ENCODE results near the gene MAP2K3.

Gene MAP2K3

GRCh38 chr17:21253646-21254441, 30.7 kb upstream of the MAP2K3 start:
- H3K79me1 ChIP-seq (replicated peaks; ENCODE audit: low read length, poor library complexity, severe bottlenecking), result peaks cover 17% of the 10 kb centered on the region
- H3K36me3 ChIP-seq (ENCODE audit: control insufficient read depth in 1 of 2, insufficient read depth in 2 of 2, low read depth in 1 of 2, low read length in 2 of 2), result peaks cover 0 to 3% of the 10 kb centered on the region in 2 experiments
- no peak for DNase-seq
- peak overlapping the region; percentile 76 for H3K4me3 ChIP-seq (ENCODE audit: insufficient read depth in 1 of 2, low read depth in 1 of 2, low read length in 2 of 2)
- H2BK15ac ChIP-seq (ENCODE audit: low read depth, poor library complexity, severe bottlenecking), result peak overlapping the region; percentile 63
- peak overlapping the region; percentile 80 for H4K91ac ChIP-seq (ENCODE audit: low read length)
- H2AFZ ChIP-seq (ENCODE audit: low read depth, low read length), result no peak overlapping the region
- H3K18ac ChIP-seq (ENCODE audit: low read depth in 1 of 2, low read length in 2 of 2), result peak overlapping the region; percentile 37 to 41
- H3K27me3 ChIP-seq (ENCODE audit: control insufficient read depth in 1 of 2, insufficient read depth in 1 of 2, low read length in 2 of 2), result no peaks in the 10 kb centered on the region
- WGBS, result 48% methylated on average over 15 of the region's 15 CpGs
- no peak overlapping the region for H3K14ac ChIP-seq (ENCODE audit: low read length in 2 of 2)
- H3K4me2 ChIP-seq (ENCODE audit: low read length, poor library complexity, severe bottlenecking), result peak overlapping the region; percentile 89
- H4K8ac ChIP-seq (ENCODE audit: low read length), result peak overlapping the region; percentile 77
- no peaks in the 10 kb centered on the region for H3K9me3 ChIP-seq (ENCODE audit: control insufficient read depth, low read length)
- H2AK5ac ChIP-seq (ENCODE audit: low read length, severe bottlenecking), result peak overlapping the region; percentile 19
- peak overlapping the region; percentile 86 for H3K9ac ChIP-seq (ENCODE audit: low read length)
- no peak overlapping the region for H2BK5ac ChIP-seq (ENCODE audit: low read depth, low read length, poor library complexity, severe bottlenecking)
- H2BK120ac ChIP-seq (ENCODE audit: low read depth, low read length), result no peak overlapping the region
- no peak overlapping the region for H3K23ac ChIP-seq (ENCODE audit: low read length in 2 of 2)
- no peak overlapping the region for H3K27ac ChIP-seq (ENCODE audit: low read length, poor library complexity, severe bottlenecking)
- peak overlapping the region; percentile 11 to 67 for H2BK12ac ChIP-seq (ENCODE audit: low read length in 2 of 2)
- H3K4ac ChIP-seq (ENCODE audit: low read depth in 1 of 2, low read length in 2 of 2), result peak overlapping the region in 1 of 2 experiments; percentile 11
- peaks cover 17% of the 10 kb centered on the region for H3K4me1 ChIP-seq (ENCODE audit: control insufficient read depth, insufficient read depth, low read depth, low read length)

- Histone ChIP-seq H2AFZ (ENCODE audit: low read depth, low read length) (no peak overlapping the region), H3K4me3 (ENCODE audit: insufficient read depth in 1 of 2, low read depth in 1 of 2, low read length in 2 of 2) (no peak overlapping the region), H3K79me1 (replicated peaks; ENCODE audit: low read length, poor library complexity, severe bottlenecking) (no peaks in the 10 kb centered on the region), H3K14ac (ENCODE audit: low read length in 2 of 2) (no peak overlapping the region), H3K4me2 (ENCODE audit: low read length, poor library complexity, severe bottlenecking) (no peak overlapping the region), H3K27me3 (ENCODE audit: control insufficient read depth in 1 of 2, insufficient read depth in 1 of 2, low read length in 2 of 2) (peaks cover 0 to 6% of the 10 kb centered on the region in 2 experiments), H3K9me3 (ENCODE audit: control insufficient read depth, low read length) (no peaks in the 10 kb centered on the region), H3K27ac (ENCODE audit: low read length, poor library complexity, severe bottlenecking) (no peak overlapping the region), H3K23ac (ENCODE audit: low read length in 2 of 2) (no peak overlapping the region), H3K9ac (ENCODE audit: low read length) (no peak overlapping the region), H2AK5ac (ENCODE audit: low read length, severe bottlenecking) (no peak overlapping the region), H2BK15ac (ENCODE audit: low read depth, poor library complexity, severe bottlenecking) (no peak overlapping the region), H2BK5ac (ENCODE audit: low read depth, low read length, poor library complexity, severe bottlenecking) (no peak overlapping the region), H3K18ac (ENCODE audit: low read depth in 1 of 2, low read length in 2 of 2) (no peak overlapping the region), H4K8ac (ENCODE audit: low read length) (no peak overlapping the region), H4K91ac (ENCODE audit: low read length) (no peak overlapping the region), H3K4ac (ENCODE audit: low read depth in 1 of 2, low read length in 2 of 2) (no peak overlapping the region), H2BK12ac (ENCODE audit: low read length in 2 of 2) (no peak overlapping the region), H3K4me1 (ENCODE audit: control insufficient read depth, insufficient read depth, low read depth, low read length) (peaks cover 7% of the 10 kb centered on the region), H2BK120ac (ENCODE audit: low read depth, low read length) (no peak overlapping the region), H3K36me3 (ENCODE audit: control insufficient read depth in 1 of 2, insufficient read depth in 2 of 2, low read depth in 1 of 2, low read length in 2 of 2) (no peaks in the 10 kb centered on the region)
- 88% methylated on average over 7 of the region's 7 CpGs for WGBS
- no peak for DNase-seq
Measured at GRCh38 chr17:21258593-21258992, 25.9 kb upstream of the MAP2K3 start.

- H3K4ac ChIP-seq (ENCODE audit: low read depth in 1 of 2, low read length in 2 of 2), result no peak overlapping the region
- H3K18ac ChIP-seq (ENCODE audit: low read depth in 1 of 2, low read length in 2 of 2), result no peak overlapping the region
- no peak overlapping the region for H3K9ac ChIP-seq (ENCODE audit: low read length)
- H2BK5ac ChIP-seq (ENCODE audit: low read depth, low read length, poor library complexity, severe bottlenecking), result no peak overlapping the region
- no peak overlapping the region for H4K8ac ChIP-seq (ENCODE audit: low read length)
- no peak overlapping the region for H2BK12ac ChIP-seq (ENCODE audit: low read length in 2 of 2)
- H3K27me3 ChIP-seq (ENCODE audit: control insufficient read depth in 1 of 2, insufficient read depth in 1 of 2, low read length in 2 of 2), result peaks cover 0 to 11% of the 10 kb centered on the region in 2 experiments
- no peak overlapping the region for H3K4me3 ChIP-seq (ENCODE audit: insufficient read depth in 1 of 2, low read depth in 1 of 2, low read length in 2 of 2)
- no peak for DNase-seq
- WGBS, result 77% methylated on average over 12 of the region's 12 CpGs
- no peak overlapping the region for H3K27ac ChIP-seq (ENCODE audit: low read length, poor library complexity, severe bottlenecking)
- H3K14ac ChIP-seq (ENCODE audit: low read length in 2 of 2), result peak overlapping the region in 1 of 2 experiments; percentile 68
- H2BK15ac ChIP-seq (ENCODE audit: low read depth, poor library complexity, severe bottlenecking), result no peak overlapping the region
- no peak overlapping the region for H2BK120ac ChIP-seq (ENCODE audit: low read depth, low read length)
- no peaks in the 10 kb centered on the region for H3K9me3 ChIP-seq (ENCODE audit: control insufficient read depth, low read length)
- H3K4me1 ChIP-seq (ENCODE audit: control insufficient read depth, insufficient read depth, low read depth, low read length), result peaks cover 5% of the 10 kb centered on the region
- H3K79me1 ChIP-seq (replicated peaks; ENCODE audit: low read length, poor library complexity, severe bottlenecking), result no peaks in the 10 kb centered on the region
- H3K36me3 ChIP-seq (ENCODE audit: control insufficient read depth in 1 of 2, insufficient read depth in 2 of 2, low read depth in 1 of 2, low read length in 2 of 2), result no peaks in the 10 kb centered on the region
- no peak overlapping the region for H2AFZ ChIP-seq (ENCODE audit: low read depth, low read length)
- H2AK5ac ChIP-seq (ENCODE audit: low read length, severe bottlenecking), result no peak overlapping the region
- no peak overlapping the region for H3K4me2 ChIP-seq (ENCODE audit: low read length, poor library complexity, severe bottlenecking)
- no peak overlapping the region for H3K23ac ChIP-seq (ENCODE audit: low read length in 2 of 2)
- no peak overlapping the region for H4K91ac ChIP-seq (ENCODE audit: low read length)
Measured at GRCh38 chr17:21262259-21262993, 22.1 kb upstream of the MAP2K3 start.

- H3K18ac ChIP-seq (ENCODE audit: low read depth in 1 of 2, low read length in 2 of 2), result no peak overlapping the region
- H3K4me3 ChIP-seq (ENCODE audit: insufficient read depth in 1 of 2, low read depth in 1 of 2, low read length in 2 of 2), result no peak overlapping the region
- H2BK12ac ChIP-seq (ENCODE audit: low read length in 2 of 2), result no peak overlapping the region
- no peak overlapping the region for H3K27ac ChIP-seq (ENCODE audit: low read length, poor library complexity, severe bottlenecking)
- no peak overlapping the region for H2AK5ac ChIP-seq (ENCODE audit: low read length, severe bottlenecking)
- H3K9me3 ChIP-seq (ENCODE audit: control insufficient read depth, low read length), result no peaks in the 10 kb centered on the region
- H3K79me1 ChIP-seq (replicated peaks; ENCODE audit: low read length, poor library complexity, severe bottlenecking), result no peaks in the 10 kb centered on the region
- no peak overlapping the region for H2BK15ac ChIP-seq (ENCODE audit: low read depth, poor library complexity, severe bottlenecking)
- no peak overlapping the region for H3K23ac ChIP-seq (ENCODE audit: low read length in 2 of 2)
- no peak overlapping the region for H3K4me2 ChIP-seq (ENCODE audit: low read length, poor library complexity, severe bottlenecking)
- no peak overlapping the region for H4K91ac ChIP-seq (ENCODE audit: low read length)
- no peak overlapping the region for H2AFZ ChIP-seq (ENCODE audit: low read depth, low read length)
- H3K14ac ChIP-seq (ENCODE audit: low read length in 2 of 2), result no peak overlapping the region
- peak; percentile 54 for DNase-seq
- WGBS, result 68% methylated on average over 5 of the region's 6 CpGs
- no peak overlapping the region for H4K8ac ChIP-seq (ENCODE audit: low read length)
- peaks cover 0 to 11% of the 10 kb centered on the region in 2 experiments for H3K27me3 ChIP-seq (ENCODE audit: control insufficient read depth in 1 of 2, insufficient read depth in 1 of 2, low read length in 2 of 2)
- H2BK5ac ChIP-seq (ENCODE audit: low read depth, low read length, poor library complexity, severe bottlenecking), result no peak overlapping the region
- H3K9ac ChIP-seq (ENCODE audit: low read length), result no peak overlapping the region
- no peak overlapping the region for H2BK120ac ChIP-seq (ENCODE audit: low read depth, low read length)
- no peak overlapping the region for H3K4ac ChIP-seq (ENCODE audit: low read depth in 1 of 2, low read length in 2 of 2)
- peaks cover 7% of the 10 kb centered on the region for H3K4me1 ChIP-seq (ENCODE audit: control insufficient read depth, insufficient read depth, low read depth, low read length)
- H3K36me3 ChIP-seq (ENCODE audit: control insufficient read depth in 1 of 2, insufficient read depth in 2 of 2, low read depth in 1 of 2, low read length in 2 of 2), result no peaks in the 10 kb centered on the region
Measured at GRCh38 chr17:21263376-21263775, 21.1 kb upstream of the MAP2K3 start.
